IMR-90 (cell line): Measurements from ENCODE around the gene LATS1. TPM values are rescaled to one million over a fixed set of nuclear protein-coding genes. Genes with fewer than 3 reads are reported as not detected.

ENCODE experiments used
- ATAC-seq: fragments of 200-7000 bp; cut with Tn5 transposase; 2 replicates; pipeline ENCODE4 v1.9.1; 2020; ENCODE audit warnings: low read depth, mild to moderate bottlenecking, moderate library complexity
- BruUV-seq: library from RNA; stranded (reverse); fragments of 400-500 nt; replicated peaks from 2 replicates; lab custom pipeline; 2021; lab: Mats Ljungman, UMichigan
- CTCF ChIA-PET: fragments of 300-600 bp; formaldehyde crosslinking; extraction: SDS; loops from one replicate; lab custom pipeline; 2021; ENCODE audit warnings: antibody characterized with exemption; lab: Yijun Ruan, JAX
- POLR2A ChIA-PET: fragments of 300-600 bp; sonication (Branson Sonifier 250); formaldehyde crosslinking; loops from one replicate; lab custom pipeline; 2022; ENCODE audit warnings: antibody characterized with exemption; ENCODE audit not compliant: unreplicated experiment; lab: Charles Lee
- DNase-seq: peaks from one replicate; pipeline ENCODE4 v3.0.0; 2013
- H2AFZ ChIP-seq: replicated peaks from 2 replicates; pipeline ENCODE3; 2013; ENCODE audit warnings: low read length, mild to moderate bottlenecking; ENCODE audit not compliant: poor library complexity
- H2AK5ac ChIP-seq: 2 replicates; pipeline ENCODE4 v1.6.1; 2013; ENCODE audit warnings: low read depth, low read length, inconsistent platforms
- H2AK9ac ChIP-seq: replicated peaks from 2 replicates; pipeline ENCODE3; 2013; ENCODE audit warnings: mild to moderate bottlenecking, low read depth, low read length, moderate library complexity; ENCODE audit not compliant: poor library complexity
- H2BK120ac ChIP-seq: 2 replicates; pipeline ENCODE4 v1.6.1; 2013; ENCODE audit warnings: low read depth, low read length, inconsistent platforms
- H2BK15ac ChIP-seq: 3 replicates; pipeline ENCODE4 v1.6.1; 2013; ENCODE audit warnings: low read depth, low read length, inconsistent platforms
- H2BK20ac ChIP-seq: 2 replicates; pipeline ENCODE4 v1.6.1; 2013; ENCODE audit warnings: low read depth, mild to moderate bottlenecking, inconsistent platforms, low read length, moderate library complexity
- H2BK5ac ChIP-seq: 2 replicates; pipeline ENCODE4 v1.6.1; 2013; ENCODE audit warnings: mild to moderate bottlenecking, low read depth, low read length, inconsistent platforms; ENCODE audit not compliant: poor library complexity, severe bottlenecking
- H3K14ac ChIP-seq: replicated peaks from 2 replicates; pipeline ENCODE4 v1.6.1; 2013; ENCODE audit warnings: low read depth, low read length, inconsistent platforms
- H3K18ac ChIP-seq: 2 replicates; pipeline ENCODE4 v1.6.1; 2013; ENCODE audit warnings: low read depth, low read length, control low read depth
- H3K23ac ChIP-seq: 2 replicates; pipeline ENCODE4 v1.6.1; 2013; ENCODE audit warnings: low read depth, low read length, inconsistent platforms
- H3K27ac ChIP-seq: 2 replicates; pipeline ENCODE4 v1.5.1; 2013; ENCODE audit warnings: mild to moderate bottlenecking, control low read depth, low read length; ENCODE audit not compliant: insufficient read depth
- H3K27me3 ChIP-seq: 2 replicates; pipeline ENCODE4 v1.6.1; 2013; ENCODE audit warnings: low read length; ENCODE audit not compliant: control insufficient read depth, insufficient read depth
- H3K36me3 ChIP-seq: 2 replicates; pipeline ENCODE4 v1.6.1; 2013; ENCODE audit warnings: low read length, mixed read lengths; ENCODE audit not compliant: control insufficient read depth, insufficient read depth
- H3K4ac ChIP-seq: 2 replicates; pipeline ENCODE4 v1.6.1; 2013; ENCODE audit warnings: low read depth, low read length, inconsistent platforms
- H3K4me1 ChIP-seq: 2 replicates; pipeline ENCODE4 v1.6.1; 2013; ENCODE audit warnings: low read length, mixed read lengths; ENCODE audit not compliant: control insufficient read depth, insufficient read depth
- H3K4me2 ChIP-seq: 2 replicates; pipeline ENCODE4 v1.6.1; 2013; ENCODE audit warnings: low read depth, mild to moderate bottlenecking, control low read depth, low read length, moderate library complexity
- H3K4me3 ChIP-seq: 2 replicates; pipeline ENCODE4 v1.5.1; 2013; ENCODE audit warnings: low read depth, mild to moderate bottlenecking, control low read depth, low read length, moderate library complexity; ENCODE audit not compliant: insufficient read depth
- H3K56ac ChIP-seq: 2 replicates; pipeline ENCODE4 v1.6.1; 2013; ENCODE audit warnings: low read length, inconsistent platforms; ENCODE audit not compliant: insufficient read depth; ENCODE audit errors: extremely low read depth
- H3K79me1 ChIP-seq, 2 experiments: 2 replicates each; pipeline ENCODE4 v1.6.1; 2013; ENCODE audit warnings: low read length in 2 of 2, inconsistent platforms in 1 of 2, low read depth in 1 of 2
- H3K9ac ChIP-seq: 2 replicates; pipeline ENCODE4 v1.6.1; 2013; ENCODE audit warnings: low read depth, low read length, control low read depth
- H3K9me1 ChIP-seq: 2 replicates; pipeline ENCODE4 v1.6.1; 2013; ENCODE audit warnings: low read length, inconsistent platforms; ENCODE audit not compliant: insufficient read depth
- H3K9me3 ChIP-seq: 2 replicates; pipeline ENCODE4 v1.6.1; 2013; ENCODE audit warnings: low read length; ENCODE audit not compliant: control insufficient read depth, insufficient read depth
- H4K20me1 ChIP-seq: 2 replicates; pipeline ENCODE4 v1.6.1; 2013; ENCODE audit warnings: low read length, inconsistent platforms; ENCODE audit not compliant: insufficient read depth
- H4K5ac ChIP-seq: 2 replicates; pipeline ENCODE4 v1.6.1; 2013; ENCODE audit warnings: mild to moderate bottlenecking, low read depth, low read length, control low read depth
- H4K8ac ChIP-seq, 2 experiments: 2 replicates each; pipeline ENCODE4 v1.6.1; 2013; ENCODE audit warnings: low read depth in 2 of 2, low read length in 2 of 2, control low read depth in 1 of 2, inconsistent platforms in 1 of 2
- H4K91ac ChIP-seq: 2 replicates; pipeline ENCODE4 v1.6.1; 2013; ENCODE audit warnings: low read depth, low read length, inconsistent platforms; ENCODE audit not compliant: insufficient read depth
- BHLHE40 ChIP-seq: fragments of 150-350 bp; IDR thresholded peaks from 2 replicates; pipeline ENCODE4 v1.6.1; 2016; ENCODE audit warnings: mild to moderate bottlenecking, low read depth, low read length
- CEBPB ChIP-seq: IDR thresholded peaks from 2 replicates; pipeline ENCODE4 v1.6.1; 2012; ENCODE audit warnings: low read depth, low read length, improper control_type of control experiment
- CHD1 ChIP-seq: IDR thresholded peaks from 2 replicates; pipeline ENCODE4 v1.6.1; 2012; ENCODE audit warnings: low read depth, low read length, improper control_type of control experiment
- MAFK ChIP-seq: IDR thresholded peaks from 2 replicates; pipeline ENCODE4 v1.6.1; 2012; ENCODE audit warnings: low read depth, low read length, improper control_type of control experiment
- MAZ ChIP-seq: IDR thresholded peaks from 2 replicates; pipeline ENCODE4 v1.6.1; 2012; ENCODE audit warnings: low read depth, mild to moderate bottlenecking, low read length, improper control_type of control experiment, moderate library complexity, borderline replicate concordance
- NFE2L2 ChIP-seq: fragments of 150-350 bp; IDR thresholded peaks from 2 replicates; pipeline ENCODE4 v1.6.1; 2016; ENCODE audit warnings: low read depth, mild to moderate bottlenecking, low read length
- POLR2A ChIP-seq: IDR thresholded peaks from 2 replicates; pipeline ENCODE4 v1.6.1; 2012; ENCODE audit warnings: mild to moderate bottlenecking, low read depth, low read length
- RAD21 ChIP-seq: IDR thresholded peaks from 2 replicates; pipeline ENCODE4 v1.6.1; 2012; ENCODE audit warnings: low read length, improper control_type of control experiment
- RCOR1 ChIP-seq: IDR thresholded peaks from 2 replicates; pipeline ENCODE4 v1.6.1; 2012; ENCODE audit warnings: mild to moderate bottlenecking, low read length, improper control_type of control experiment; ENCODE audit not compliant: insufficient replicate concordance
- RFX5 ChIP-seq: IDR thresholded peaks from 2 replicates; pipeline ENCODE4 v1.8.0; 2012; ENCODE audit warnings: low read depth, mild to moderate bottlenecking, low read length, moderate library complexity
- SMC3 ChIP-seq: fragments of 150-350 bp; IDR thresholded peaks from 2 replicates; pipeline ENCODE4 v1.6.1; 2016; ENCODE audit warnings: low read depth, mild to moderate bottlenecking, antibody characterized with exemption, low read length, moderate library complexity
- WGBS, 2 experiments: methylation state at CpG; one replicate each; pipeline versions ENCODE4 v1.1.5 to v1.1.7; 2013; ENCODE audit warnings: missing lambda C conversion rate in 2 of 2; ENCODE audit not compliant: insufficient read length in 1 of 2; ENCODE audit errors: extremely low coverage in 2 of 2; 5-methylcytosine and 5-hydroxymethylcytosine counted together
- dilution Hi-C: fragments of 300-500 bp; cut with HindIII; formaldehyde crosslinking; loops from one replicate; pipeline ENCODE4 v1.14.3; 2018; ENCODE audit warnings: low sequenced_read_pairs; ENCODE audit not compliant: unreplicated experiment
- in situ Hi-C: fragments of 300-500 bp; cut with MboI; formaldehyde crosslinking; loops from 3 replicates; pipeline ENCODE4 v1.14.3; 2019; ENCODE audit warnings: low sequenced_read_pairs, inconsistent platforms, mixed read lengths
- intact Hi-C: fragments of 100-400 bp; cut with micrococcal nuclease; formaldehyde crosslinking; loops from 2 replicates; pipeline ENCODE4 v1.10.0; 2022
- polyA plus RNA-seq, 3 experiments: library from polyadenylated mRNA; depleted of rRNA; stranded (reverse); fragments of >200 nt; gene quantifications; 2 replicates each; pipeline ENCODE4 v1.2.3, GENCODE V29; 2012; ENCODE audit warnings: low replicate concordance in 1 of 3
- total RNA-seq: library from RNA; depleted of rRNA; stranded (reverse); fragments of >200 nt; gene quantifications from 2 replicates; pipeline ENCODE4 v1.2.3, GENCODE V29; 2012
- TF ChIP-seq, protein P1 (sequence below): fragments of 150-350 bp; IDR thresholded peaks from 2 replicates; pipeline ENCODE4 v1.6.1; 2016; ENCODE audit warnings: low read depth, mild to moderate bottlenecking, low read length, moderate library complexity, borderline replicate concordance
- TF ChIP-seq, protein P2 (sequence below): conservative IDR thresholded peaks from 2 replicates; pipeline ENCODE4 v1.5.1; 2012; ENCODE audit warnings: mild to moderate bottlenecking, low read depth, low read length, improper control_type of control experiment
- TF ChIP-seq, protein P3 (sequence below): fragments of 150-350 bp; IDR thresholded peaks from 2 replicates; pipeline ENCODE4 v1.6.1; 2017; ENCODE audit warnings: mild to moderate bottlenecking, antibody characterized with exemption, low read length, low read depth

Gene LATS1
- total and polyA plus RNA-seq, 2 of the 4 experiments (the other 2 are of a cell fraction), result 7.9 to 20.1 TPM

DNA sequence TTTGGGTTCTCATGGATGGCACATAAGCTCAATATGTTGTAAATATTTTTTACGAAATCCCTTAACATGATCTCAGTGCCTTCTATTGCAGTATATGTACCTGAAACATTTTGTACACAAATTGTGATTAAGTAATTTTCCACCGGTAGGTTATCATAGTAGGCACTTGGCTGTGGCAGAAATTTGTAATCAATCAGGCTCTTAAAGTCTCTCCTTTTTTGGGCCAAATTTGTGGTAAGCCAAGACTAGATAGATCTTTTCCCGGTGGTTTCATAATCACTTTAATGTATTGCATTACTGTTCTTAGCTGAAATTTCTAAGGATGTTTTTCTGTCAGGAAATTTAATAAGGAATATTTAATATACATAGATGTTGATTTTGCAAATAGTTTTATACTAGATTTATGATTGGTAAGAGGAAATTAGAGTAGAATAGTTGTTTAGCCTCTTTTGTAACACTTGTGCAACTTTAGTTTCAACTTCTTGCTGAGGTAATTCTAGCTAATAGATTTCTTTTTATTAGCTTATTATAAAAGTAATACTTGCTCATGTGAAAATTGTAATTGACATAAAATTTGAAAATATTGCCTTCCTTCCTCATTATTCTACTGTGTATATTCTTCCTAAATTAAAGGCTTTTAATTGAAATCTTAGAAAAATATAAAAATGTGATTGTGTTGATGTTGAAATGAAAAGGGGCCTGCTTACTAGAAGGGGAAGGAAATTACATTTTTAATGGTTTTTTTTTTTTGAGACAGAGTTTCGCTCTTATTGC, 34.9 kb upstream of the LATS1 start:
- DNase-seq (no peak), ATAC-seq (no peak)
- H3K4me1 ChIP-seq, result no peaks in the 10 kb centered on the region
- no peak overlapping the region for H2BK20ac ChIP-seq
- no peak overlapping the region for H2BK120ac ChIP-seq
- CTCF ChIA-PET, result interaction anchor here (0.6 kb wide), 1 partner anchor 29 kb away, joined by 6 read pairs; no protein-coding TSS in a partner anchor
- no peak overlapping the region for H3K27ac ChIP-seq
- no peak overlapping the region for H2AK9ac ChIP-seq
- no peak overlapping the region; the same call in 1 of the 2 replicates for H3K23ac ChIP-seq
- peaks cover 34% of the 10 kb centered on the region for H4K20me1 ChIP-seq
- H3K4me2 ChIP-seq, result no peak overlapping the region
- no peak overlapping the region for H2AFZ ChIP-seq
- no peak overlapping the region for H3K14ac ChIP-seq
- H4K5ac ChIP-seq, result no peak overlapping the region
- H3K36me3 ChIP-seq, result no peaks in the 10 kb centered on the region
- in situ Hi-C loops (no loop called here), dilution Hi-C loops (no loop called here), intact Hi-C loops (no loop called here)
- 0 out of 2 replicates have a peak, but pooled peaks cover 2% of the 10 kb centered on the region for H3K9me1 ChIP-seq
- H3K4me3 ChIP-seq, result no peak overlapping the region
- peaks cover 24 to 51% of the 10 kb centered on the region in 2 experiments for H3K79me1 ChIP-seq
- H3K9me3 ChIP-seq, result no peaks in the 10 kb centered on the region
- H2BK15ac ChIP-seq, result no peak overlapping the region
- no peak overlapping the region for H2BK5ac ChIP-seq
- H4K91ac ChIP-seq, result no peak overlapping the region
- WGBS, 2 experiments, result no CpG with 5 or more reads among the region's 4 CpGs
- no peak overlapping the region for H4K8ac ChIP-seq
- no peaks in the 10 kb centered on the region for H3K27me3 ChIP-seq
- H3K4ac ChIP-seq, result no peak overlapping the region
- POLR2A ChIA-PET, result no interaction called here
- no peak overlapping the region for H3K56ac ChIP-seq
- H3K9ac ChIP-seq, result no peak overlapping the region
- no peak overlapping the region for H3K18ac ChIP-seq
- H2AK5ac ChIP-seq, result no peak overlapping the region
- no TSS peak for BruUV-seq
- TF ChIP-seq BHLHE40 (no peak), POLR2A (no peak), CEBPB (no peak), MAFK (no peak), CHD1 (no peak), MAZ (no peak), RCOR1 (no peak), RFX5 (no peak), RAD21 (no peak), SMC3 (no peak), NFE2L2 (no peak)
- TF ChIP-seq, protein P1, sequence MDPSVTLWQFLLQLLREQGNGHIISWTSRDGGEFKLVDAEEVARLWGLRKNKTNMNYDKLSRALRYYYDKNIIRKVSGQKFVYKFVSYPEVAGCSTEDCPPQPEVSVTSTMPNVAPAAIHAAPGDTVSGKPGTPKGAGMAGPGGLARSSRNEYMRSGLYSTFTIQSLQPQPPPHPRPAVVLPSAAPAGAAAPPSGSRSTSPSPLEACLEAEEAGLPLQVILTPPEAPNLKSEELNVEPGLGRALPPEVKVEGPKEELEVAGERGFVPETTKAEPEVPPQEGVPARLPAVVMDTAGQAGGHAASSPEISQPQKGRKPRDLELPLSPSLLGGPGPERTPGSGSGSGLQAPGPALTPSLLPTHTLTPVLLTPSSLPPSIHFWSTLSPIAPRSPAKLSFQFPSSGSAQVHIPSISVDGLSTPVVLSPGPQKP, result no peak
- TF ChIP-seq, protein P2, sequence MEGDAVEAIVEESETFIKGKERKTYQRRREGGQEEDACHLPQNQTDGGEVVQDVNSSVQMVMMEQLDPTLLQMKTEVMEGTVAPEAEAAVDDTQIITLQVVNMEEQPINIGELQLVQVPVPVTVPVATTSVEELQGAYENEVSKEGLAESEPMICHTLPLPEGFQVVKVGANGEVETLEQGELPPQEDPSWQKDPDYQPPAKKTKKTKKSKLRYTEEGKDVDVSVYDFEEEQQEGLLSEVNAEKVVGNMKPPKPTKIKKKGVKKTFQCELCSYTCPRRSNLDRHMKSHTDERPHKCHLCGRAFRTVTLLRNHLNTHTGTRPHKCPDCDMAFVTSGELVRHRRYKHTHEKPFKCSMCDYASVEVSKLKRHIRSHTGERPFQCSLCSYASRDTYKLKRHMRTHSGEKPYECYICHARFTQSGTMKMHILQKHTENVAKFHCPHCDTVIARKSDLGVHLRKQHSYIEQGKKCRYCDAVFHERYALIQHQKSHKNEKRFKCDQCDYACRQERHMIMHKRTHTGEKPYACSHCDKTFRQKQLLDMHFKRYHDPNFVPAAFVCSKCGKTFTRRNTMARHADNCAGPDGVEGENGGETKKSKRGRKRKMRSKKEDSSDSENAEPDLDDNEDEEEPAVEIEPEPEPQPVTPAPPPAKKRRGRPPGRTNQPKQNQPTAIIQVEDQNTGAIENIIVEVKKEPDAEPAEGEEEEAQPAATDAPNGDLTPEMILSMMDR, result no peak
- TF ChIP-seq, protein P3, sequence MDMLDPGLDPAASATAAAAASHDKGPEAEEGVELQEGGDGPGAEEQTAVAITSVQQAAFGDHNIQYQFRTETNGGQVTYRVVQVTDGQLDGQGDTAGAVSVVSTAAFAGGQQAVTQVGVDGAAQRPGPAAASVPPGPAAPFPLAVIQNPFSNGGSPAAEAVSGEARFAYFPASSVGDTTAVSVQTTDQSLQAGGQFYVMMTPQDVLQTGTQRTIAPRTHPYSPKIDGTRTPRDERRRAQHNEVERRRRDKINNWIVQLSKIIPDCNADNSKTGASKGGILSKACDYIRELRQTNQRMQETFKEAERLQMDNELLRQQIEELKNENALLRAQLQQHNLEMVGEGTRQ, result no peak
